Anterior cingulate cortex (tissue), 58 donors: Measurements from ENCODE around the gene SMIM14.
"Not testable (repeated sequence)": the region's sequence is repeated elsewhere in the genome, so short reads cannot be mapped to it uniquely, and the experiment has no call there.

ENCODE experiments used
- DNase-seq, 58 donors: peaks; one replicate each; lab custom pipeline; 2025; lab: John Stamatoyannopoulos, UW

SMIM14 gene

GRCh38 chr4:39609454-39609931 is 29.2 kb downstream of the SMIM14 start:
- no peak for DNase-seq

- no peak for DNase-seq
Measured at GRCh38 chr4:39608451-39608850, 30.2 kb downstream of the SMIM14 start.

GRCh38 chr4:39606747-39607146 is 31.9 kb downstream of the SMIM14 start:
- DNase-seq = no peak

GRCh38 chr4:39597695-39598381 is 40.8 kb downstream of the SMIM14 start:
- no peak for DNase-seq

- DNase-seq = no peak
Measured at GRCh38 chr4:39596971-39597370, 41.7 kb downstream of the SMIM14 start.

- DNase-seq = peak in 1 of 58 donors; percentile 0
Measured at GRCh38 chr4:39591290-39591689, 47.4 kb downstream of the SMIM14 start.

GRCh38 chr4:39587881-39588280 is 50.8 kb downstream of the SMIM14 start:
- DNase-seq = no peak

GRCh38 chr4:39574946-39575345 is 63.7 kb downstream of the SMIM14 start:
- DNase-seq = no peak

- no peak for DNase-seq
Measured at GRCh38 chr4:39571504-39571903, 67.2 kb downstream of the SMIM14 start.

- no peak for DNase-seq
Measured at GRCh38 chr4:39571054-39571453, 67.6 kb downstream of the SMIM14 start.

GRCh38 chr4:39569209-39569608 is 69.5 kb downstream of the SMIM14 start:
- no peak for DNase-seq

- DNase-seq = no peak
Measured at GRCh38 chr4:39568805-39569204, 69.9 kb downstream of the SMIM14 start.

- DNase-seq = no peak
Measured at GRCh38 chr4:39565878-39566600, 72.6 kb downstream of the SMIM14 start.

- no peak for DNase-seq
Measured at GRCh38 chr4:39563346-39563847, 75.3 kb downstream of the SMIM14 start.

GRCh38 chr4:39562792-39563191 is 75.9 kb downstream of the SMIM14 start:
- no peak for DNase-seq

- DNase-seq = no peak
Measured at GRCh38 chr4:39559626-39560025, 79.0 kb downstream of the SMIM14 start.

- no peak for DNase-seq
Measured at GRCh38 chr4:39555472-39555871, 83.2 kb downstream of the SMIM14 start.

GRCh38 chr4:39548425-39549067 is 90.1 kb downstream of the SMIM14 start:
- DNase-seq = no peak

- DNase-seq = no peak
Measured at GRCh38 chr4:39544580-39545315, 93.9 kb downstream of the SMIM14 start.

- not testable (repeated sequence) for DNase-seq
Measured at GRCh38 chr4:39544080-39544479, 94.6 kb downstream of the SMIM14 start.

GRCh38 chr4:39543034-39543433 is 95.6 kb downstream of the SMIM14 start:
- no peak for DNase-seq
